Neural cell (in vitro differentiated cells): Measurements from ENCODE around the gene MAN2B2. TPM values are rescaled to one million over a fixed set of nuclear protein-coding genes. Genes with fewer than 3 reads are reported as not detected.

ENCODE experiments used
- H2AFZ ChIP-seq: fragments of 200-600, 300-800 bp; sonication (generic), shearing (Covaris generic); 2 replicates; pipeline ENCODE4 v1.6.0; 2014; ENCODE audit warnings: low read depth, mild to moderate bottlenecking, antibody characterized with exemption, low read length, moderate library complexity
- H3F3A ChIP-seq: fragments of 200-600 bp; shearing (Covaris generic); 2 replicates; pipeline ENCODE4 v1.6.1; 2016; ENCODE audit warnings: mild to moderate bottlenecking, moderate library complexity, mixed read lengths, antibody characterized with exemption, low read length; ENCODE audit not compliant: insufficient read depth, poor library complexity, severe bottlenecking
- H3K27ac ChIP-seq: fragments of 200-600, 300-800 bp; sonication (generic), shearing (Covaris generic); 2 replicates; pipeline ENCODE4 v1.5.1; 2014; ENCODE audit warnings: mild to moderate bottlenecking, low read length, moderate library complexity
- H3K27me3 ChIP-seq: fragments of 300-800, 200-600 bp; sonication (generic), shearing (Covaris generic); 2 replicates; pipeline ENCODE4 v1.6.0; 2014; ENCODE audit warnings: mild to moderate bottlenecking, low read depth, low read length, moderate library complexity; ENCODE audit not compliant: insufficient read depth
- H3K36me3 ChIP-seq: fragments of 300-800, 200-600 bp; sonication (generic), shearing (Covaris generic); 2 replicates; pipeline ENCODE4 v1.5.1; 2014; ENCODE audit warnings: mild to moderate bottlenecking, antibody characterized with exemption, low read length, moderate library complexity; ENCODE audit not compliant: insufficient read depth
- H3K4me2 ChIP-seq: fragments of 300-800, 200-600 bp; sonication (generic), shearing (Covaris generic); 2 replicates; pipeline ENCODE4 v1.6.0; 2014; ENCODE audit warnings: mild to moderate bottlenecking, low read length
- H3K4me3 ChIP-seq: fragments of 300-800, 200-600 bp; sonication (generic), shearing (Covaris generic); 2 replicates; pipeline ENCODE4 v1.5.1; 2014; ENCODE audit warnings: mild to moderate bottlenecking, low read length, moderate library complexity
- H3K79me2 ChIP-seq: fragments of 200-600 bp; shearing (Covaris generic); replicated peaks from 2 replicates; pipeline ENCODE4 v1.6.0; 2014; ENCODE audit warnings: mild to moderate bottlenecking, low read length, moderate library complexity; ENCODE audit not compliant: insufficient read depth
- H3K9ac ChIP-seq: fragments of 300-800, 200-600 bp; sonication (generic), shearing (Covaris generic); 2 replicates; pipeline ENCODE4 v1.6.1; 2016; ENCODE audit warnings: mild to moderate bottlenecking, low read length, mixed read lengths
- H3K9me2 ChIP-seq: fragments of 200-600 bp; shearing (Covaris generic); 2 replicates; pipeline ENCODE4 v1.6.1; 2016; ENCODE audit warnings: mild to moderate bottlenecking, low read length, mixed read lengths; ENCODE audit not compliant: insufficient read depth
- H3K9me3 ChIP-seq: fragments of 200-600, 300-800 bp; sonication (generic), shearing (Covaris generic); 2 replicates; pipeline ENCODE4 v1.6.1; 2016; ENCODE audit warnings: mild to moderate bottlenecking, mixed run types, low read length, moderate library complexity, mixed read lengths
- H4K20me1 ChIP-seq: fragments of 200-600 bp; shearing (Covaris generic); 2 replicates; pipeline ENCODE4 v1.6.1; 2016; ENCODE audit warnings: mild to moderate bottlenecking, mixed run types; ENCODE audit not compliant: insufficient read depth
- EP300 ChIP-seq: fragments of 450-650 bp; conservative IDR thresholded peaks from 2 replicates; pipeline ENCODE4 v1.6.1; 2014; ENCODE audit warnings: antibody characterized with exemption, mild to moderate bottlenecking, moderate library complexity; ENCODE audit not compliant: poor library complexity, severe bottlenecking
- EZH2 ChIP-seq: fragments of 200-600, 300-800 bp; shearing (Covaris generic), sonication (generic); IDR thresholded peaks from 2 replicates; pipeline ENCODE4 v1.6.1; 2014; ENCODE audit warnings: antibody characterized with exemption, low read length, borderline replicate concordance, mild to moderate bottlenecking; ENCODE audit not compliant: insufficient read depth, poor library complexity, severe bottlenecking
- MXI1 ChIP-seq: fragments of 450-650 bp; conservative IDR thresholded peaks from 2 replicates; pipeline ENCODE4 v1.6.1; 2014; ENCODE audit warnings: antibody characterized with exemption, mild to moderate bottlenecking; ENCODE audit not compliant: poor library complexity, severe bottlenecking
- POLR2AphosphoS5 ChIP-seq: IDR thresholded peaks from 2 replicates; pipeline ENCODE4 v1.6.1; 2012
- RAD21 ChIP-seq: fragments of 450-650 bp; conservative IDR thresholded peaks from 2 replicates; pipeline ENCODE4 v1.6.1; 2014; ENCODE audit warnings: antibody characterized with exemption, mild to moderate bottlenecking, moderate library complexity
- REST ChIP-seq: IDR thresholded peaks from 2 replicates; pipeline ENCODE4 v1.6.1; 2012; ENCODE audit warnings: borderline replicate concordance
- SMC3 ChIP-seq: fragments of 450-650 bp; conservative IDR thresholded peaks from 2 replicates; pipeline ENCODE4 v1.6.1; 2014; ENCODE audit warnings: antibody characterized with exemption, mild to moderate bottlenecking, moderate library complexity; ENCODE audit not compliant: poor library complexity
- TAF1 ChIP-seq: IDR thresholded peaks from 2 replicates; pipeline ENCODE4 v1.6.1; 2012; ENCODE audit warnings: low read depth
- polyA plus RNA-seq: library from polyadenylated mRNA; depleted of rRNA; stranded (reverse); fragments of >200 nt; gene quantifications from 2 replicates; pipeline ENCODE4 v1.2.3, GENCODE V29; 2014
- TF ChIP-seq, protein P1 (sequence below): fragments of 450-650 bp; IDR thresholded peaks from 2 replicates; pipeline ENCODE4 v1.5.1; 2014; ENCODE audit warnings: antibody characterized with exemption, mild to moderate bottlenecking, moderate library complexity; ENCODE audit not compliant: poor library complexity, severe bottlenecking

Gene MAN2B2
- polyA plus RNA-seq, 1 donor from 2014 or later, result 7.5 TPM

GRCh38 chr4:6532658-6533057 lies 42.3 kb upstream of the MAN2B2 start:
- no peaks in the 10 kb centered on the region for H4K20me1 ChIP-seq
- H2AFZ ChIP-seq, result no peak overlapping the region
- H3K4me3 ChIP-seq, result no peak overlapping the region
- no peaks in the 10 kb centered on the region for H3K36me3 ChIP-seq
- H3K27me3 ChIP-seq, result no peaks in the 10 kb centered on the region
- no peaks in the 10 kb centered on the region for H3K9me3 ChIP-seq
- H3F3A ChIP-seq, result no peaks in the 10 kb centered on the region
- H3K9ac ChIP-seq, result no peak overlapping the region
- H3K4me2 ChIP-seq, result no peak overlapping the region
- TF ChIP-seq RAD21 (no peak), EZH2 (no peak), TAF1 (no peak), POLR2AphosphoS5 (no peak), REST (no peak), EP300 (no peak), SMC3 (no peak), MXI1 (no peak)
- TF ChIP-seq, protein P1, sequence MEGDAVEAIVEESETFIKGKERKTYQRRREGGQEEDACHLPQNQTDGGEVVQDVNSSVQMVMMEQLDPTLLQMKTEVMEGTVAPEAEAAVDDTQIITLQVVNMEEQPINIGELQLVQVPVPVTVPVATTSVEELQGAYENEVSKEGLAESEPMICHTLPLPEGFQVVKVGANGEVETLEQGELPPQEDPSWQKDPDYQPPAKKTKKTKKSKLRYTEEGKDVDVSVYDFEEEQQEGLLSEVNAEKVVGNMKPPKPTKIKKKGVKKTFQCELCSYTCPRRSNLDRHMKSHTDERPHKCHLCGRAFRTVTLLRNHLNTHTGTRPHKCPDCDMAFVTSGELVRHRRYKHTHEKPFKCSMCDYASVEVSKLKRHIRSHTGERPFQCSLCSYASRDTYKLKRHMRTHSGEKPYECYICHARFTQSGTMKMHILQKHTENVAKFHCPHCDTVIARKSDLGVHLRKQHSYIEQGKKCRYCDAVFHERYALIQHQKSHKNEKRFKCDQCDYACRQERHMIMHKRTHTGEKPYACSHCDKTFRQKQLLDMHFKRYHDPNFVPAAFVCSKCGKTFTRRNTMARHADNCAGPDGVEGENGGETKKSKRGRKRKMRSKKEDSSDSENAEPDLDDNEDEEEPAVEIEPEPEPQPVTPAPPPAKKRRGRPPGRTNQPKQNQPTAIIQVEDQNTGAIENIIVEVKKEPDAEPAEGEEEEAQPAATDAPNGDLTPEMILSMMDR, result no peak
- H3K27ac ChIP-seq, result no peak overlapping the region
- no peaks in the 10 kb centered on the region for H3K79me2 ChIP-seq
- no peaks in the 10 kb centered on the region for H3K9me2 ChIP-seq

DNA sequence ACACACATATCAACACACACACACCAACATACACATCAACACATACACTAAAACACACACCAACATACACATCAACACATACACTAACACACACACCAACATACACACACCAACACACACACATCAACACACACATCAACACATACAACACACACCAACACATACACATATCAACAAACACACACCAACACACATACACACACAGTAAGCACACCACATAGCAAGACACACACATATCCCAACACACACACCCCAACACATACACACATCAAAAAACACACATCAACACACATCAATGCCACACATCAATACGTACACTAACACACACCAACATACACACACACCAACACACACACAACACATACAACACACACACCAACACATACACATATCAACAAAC lies 40.9 kb upstream of the MAN2B2 start:
- no peaks in the 10 kb centered on the region for H3K9me3 ChIP-seq
- no peaks in the 10 kb centered on the region for H4K20me1 ChIP-seq
- H3K36me3 ChIP-seq, result no peaks in the 10 kb centered on the region
- no peaks in the 10 kb centered on the region for H3K9me2 ChIP-seq
- no peak overlapping the region for H3K4me2 ChIP-seq
- H3K9ac ChIP-seq, result no peak overlapping the region
- no peak overlapping the region for H2AFZ ChIP-seq
- H3K27me3 ChIP-seq, result no peaks in the 10 kb centered on the region
- no peaks in the 10 kb centered on the region for H3F3A ChIP-seq
- H3K27ac ChIP-seq, result no peak overlapping the region
- no peak overlapping the region for H3K4me3 ChIP-seq
- TF ChIP-seq RAD21 (no peak), TAF1 (no peak), SMC3 (no peak), EP300 (no peak), MXI1 (no peak), REST (no peak), EZH2 (no peak), POLR2AphosphoS5 (no peak)
- TF ChIP-seq, protein P1, result no peak
- H3K79me2 ChIP-seq, result no peaks in the 10 kb centered on the region
